WTC11 (cell line): ENCODE results near the gene RPL15. TPM values are rescaled to one million over a fixed set of nuclear protein-coding genes. Genes with fewer than 3 reads are reported as not detected.

Experiments used
- ATAC-seq: fragments of 200-7000 bp; cut with Tn5 transposase; 2 replicates; pipeline ENCODE4 v1.10.0; 2021; ENCODE audit warnings: mild to moderate bottlenecking, moderate library complexity
- CTCF ChIA-PET: fragments of 300-600 bp; sonication (Branson Sonifier 250); formaldehyde crosslinking; loops from one replicate; lab custom pipeline; 2021; ENCODE audit warnings: antibody characterized with exemption; lab: Charles Lee
- POLR2A ChIA-PET: fragments of 350-600 bp; sonication (Branson Sonifier 250); formaldehyde crosslinking; loops from one replicate; lab custom pipeline; 2021; ENCODE audit warnings: antibody characterized with exemption; lab: Charles Lee
- DNase-seq: peaks from one replicate; pipeline ENCODE4 v3.0.0; 2021; ENCODE audit warnings: low spot score
- H3K27ac Mint-ChIP-seq: 2 replicates; pipeline ENCODE4 v1.8.0; 2021; ENCODE audit warnings: mixed read lengths
- H3K27me3 Mint-ChIP-seq: 2 replicates; pipeline ENCODE4 v1.8.0; 2021; ENCODE audit warnings: low read depth, mild to moderate bottlenecking, moderate library complexity, mixed read lengths
- H3K36me3 Mint-ChIP-seq: 2 replicates; pipeline ENCODE4 v1.8.0; 2021; ENCODE audit warnings: mixed read lengths
- H3K4me1 Mint-ChIP-seq: 2 replicates; pipeline ENCODE4 v1.8.0; 2022; ENCODE audit warnings: mixed read lengths
- H3K4me3 Mint-ChIP-seq: 2 replicates; pipeline ENCODE4 v1.8.0; 2021; ENCODE audit warnings: mild to moderate bottlenecking, moderate library complexity, mixed read lengths
- H3K9me3 Mint-ChIP-seq: 2 replicates; pipeline ENCODE4 v1.8.0; 2021; ENCODE audit warnings: mixed read lengths
- CBFB ChIP-seq: sonication (generic); formaldehyde crosslinking; IDR thresholded peaks from 2 replicates; pipeline ENCODE4 v1.8.1; 2022; ENCODE audit warnings: mild to moderate bottlenecking, low read depth, missing genetic modification reagents
- CREB1 ChIP-seq: sonication (generic); formaldehyde crosslinking; IDR thresholded peaks from 2 replicates; pipeline ENCODE4 v1.8.0; 2023; ENCODE audit warnings: mild to moderate bottlenecking, missing genetic modification reagents
- ELF4 ChIP-seq: sonication (generic); formaldehyde crosslinking; IDR thresholded peaks from 2 replicates; pipeline ENCODE4 v1.8.1; 2022; ENCODE audit warnings: low read depth, mild to moderate bottlenecking, moderate library complexity, missing genetic modification reagents
- EMX1 ChIP-seq: fragments of 250-450 bp; sonication (Bioruptor Pico); IDR thresholded peaks from 2 replicates; pipeline ENCODE4 v1.8.0; 2021; ENCODE audit warnings: mild to moderate bottlenecking
- KAT7 ChIP-seq: sonication (generic); formaldehyde crosslinking; IDR thresholded peaks from 2 replicates; pipeline ENCODE4 v1.8.1; 2023; ENCODE audit warnings: missing genetic modification reagents, mild to moderate bottlenecking, borderline replicate concordance
- NR2C2 ChIP-seq: sonication (generic); formaldehyde crosslinking; IDR thresholded peaks from 2 replicates; pipeline ENCODE4 v1.8.0; 2022; ENCODE audit warnings: mild to moderate bottlenecking, missing genetic modification reagents
- RELA ChIP-seq: sonication (generic); formaldehyde crosslinking; IDR thresholded peaks from 2 replicates; pipeline ENCODE4 v1.8.1; 2022; ENCODE audit warnings: missing genetic modification reagents, mild to moderate bottlenecking, borderline replicate concordance
- SMAD4 ChIP-seq: sonication (generic); formaldehyde crosslinking; IDR thresholded peaks from 2 replicates; pipeline ENCODE4 v1.8.0; 2022; ENCODE audit warnings: mild to moderate bottlenecking, missing genetic modification reagents
- TCF7 ChIP-seq: sonication (generic); formaldehyde crosslinking; IDR thresholded peaks from 2 replicates; pipeline ENCODE4 v1.8.0; 2022; ENCODE audit warnings: mild to moderate bottlenecking, low read depth, missing genetic modification reagents, moderate library complexity
- TEAD1 ChIP-seq: sonication (generic); formaldehyde crosslinking; IDR thresholded peaks from 2 replicates; pipeline ENCODE4 v1.8.0; 2022; ENCODE audit warnings: mild to moderate bottlenecking, missing genetic modification reagents
- TP53 ChIP-seq: sonication (generic); formaldehyde crosslinking; IDR thresholded peaks from 2 replicates; pipeline ENCODE4 v1.8.1; 2023; ENCODE audit warnings: mild to moderate bottlenecking, missing genetic modification reagents
- ZBTB21 ChIP-seq: sonication (generic); formaldehyde crosslinking; IDR thresholded peaks from 2 replicates; pipeline ENCODE4 v1.8.1; 2023; ENCODE audit warnings: mild to moderate bottlenecking, missing genetic modification reagents, borderline replicate concordance
- ZNF121 ChIP-seq: sonication (generic); formaldehyde crosslinking; IDR thresholded peaks from 2 replicates; pipeline ENCODE4 v1.8.0; 2023; ENCODE audit warnings: missing genetic modification reagents
- ZNF138 ChIP-seq: sonication (generic); formaldehyde crosslinking; conservative IDR thresholded peaks from 2 replicates; pipeline ENCODE4 v1.8.1; 2022; ENCODE audit warnings: mild to moderate bottlenecking, moderate library complexity, missing genetic modification reagents
- ZNF263 ChIP-seq: sonication (generic); formaldehyde crosslinking; IDR thresholded peaks from 2 replicates; pipeline ENCODE4 v1.8.1; 2022; ENCODE audit warnings: low read depth, mild to moderate bottlenecking, moderate library complexity, missing genetic modification reagents
- total RNA-seq: library from RNA; stranded (reverse); gene quantifications from 3 replicates; pipeline ENCODE4 v1.2.3, GENCODE V29; 2021
- TF ChIP-seq, protein P1 (sequence below): sonication (generic); formaldehyde crosslinking; IDR thresholded peaks from 2 replicates; pipeline ENCODE4 v1.8.0; 2022; ENCODE audit warnings: mild to moderate bottlenecking, missing genetic modification reagents
- TF ChIP-seq, protein P2 (sequence below): sonication (generic); formaldehyde crosslinking; IDR thresholded peaks from 2 replicates; pipeline ENCODE4 v1.8.1; 2022; ENCODE audit warnings: low read depth, missing genetic modification reagents, borderline replicate concordance
- TF ChIP-seq, protein P3 (sequence below): sonication (generic); formaldehyde crosslinking; IDR thresholded peaks from 2 replicates; pipeline ENCODE4 v1.8.1; 2022; ENCODE audit warnings: low read depth, mild to moderate bottlenecking, moderate library complexity, missing genetic modification reagents, borderline replicate concordance
- TF ChIP-seq, protein P4 (sequence below): fragments of 250-450 bp; sonication (Bioruptor Pico); IDR thresholded peaks from 2 replicates; pipeline ENCODE4 v1.9.0; 2021; ENCODE audit warnings: moderate library complexity, mild to moderate bottlenecking, inconsistent platforms, borderline replicate concordance
- TF ChIP-seq, protein P5 (sequence below): sonication (generic); formaldehyde crosslinking; IDR thresholded peaks from 2 replicates; pipeline ENCODE4 v1.8.1; 2023; ENCODE audit warnings: mild to moderate bottlenecking, missing genetic modification reagents, borderline replicate concordance
- TF ChIP-seq, protein P6 (sequence below): sonication (generic); formaldehyde crosslinking; IDR thresholded peaks from 2 replicates; pipeline ENCODE4 v1.8.1; 2023; ENCODE audit warnings: mild to moderate bottlenecking, missing genetic modification reagents, moderate library complexity
- TF ChIP-seq, protein P7 (sequence below): sonication (generic); formaldehyde crosslinking; IDR thresholded peaks from 2 replicates; pipeline ENCODE4 v1.8.0; 2022; ENCODE audit warnings: mild to moderate bottlenecking, missing genetic modification reagents
- TF ChIP-seq, protein P8 (sequence below): sonication (generic); formaldehyde crosslinking; IDR thresholded peaks from 2 replicates; pipeline ENCODE4 v1.8.1; 2023; ENCODE audit warnings: mild to moderate bottlenecking, missing genetic modification reagents

RPL15 gene
- total RNA-seq, 1 experiment from 2014 or later: 2,428 TPM

DNA sequence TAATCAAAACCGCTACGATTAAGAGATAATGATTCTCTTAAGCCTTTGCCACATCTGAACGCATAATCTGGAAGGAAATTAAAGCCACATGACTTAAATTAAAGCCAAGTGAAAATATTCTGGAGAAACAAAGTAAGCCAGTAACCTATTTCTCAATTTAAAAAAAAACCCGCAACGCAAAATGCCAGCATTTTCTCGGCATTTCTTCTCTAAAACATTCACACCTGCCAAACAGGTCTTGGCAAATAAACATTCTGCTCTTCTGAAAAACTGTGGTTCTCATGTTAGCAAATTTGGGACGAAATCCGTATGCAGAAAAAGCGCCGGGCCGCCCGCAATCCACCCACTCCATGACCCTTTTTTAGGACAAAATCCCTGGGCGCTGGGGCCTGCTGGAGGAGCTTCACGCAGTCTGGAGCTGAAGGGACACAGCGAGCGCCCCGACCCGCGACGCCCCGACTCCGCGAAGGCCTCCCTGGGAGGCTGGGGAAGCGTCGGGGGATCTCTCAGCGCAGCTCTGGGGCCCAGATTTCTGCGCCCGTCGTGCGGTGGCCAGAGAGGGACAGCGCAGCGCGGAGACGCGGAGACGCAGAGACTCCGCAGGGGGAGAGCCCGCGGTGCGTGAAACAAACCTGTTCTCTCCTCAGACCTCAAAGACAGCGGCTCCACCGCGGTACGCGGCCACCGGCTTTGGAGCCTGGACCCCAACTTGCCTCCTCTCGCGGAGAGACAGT, 613 bp upstream of the RPL15 start:
- Mint-ChIP-seq H3K9me3 (no peaks in the 10 kb centered on the region), H3K36me3 (peaks cover 37% of the 10 kb centered on the region), H3K27ac (peak overlapping the region; percentile 98), H3K27me3 (peaks cover 6% of the 10 kb centered on the region; the same call in 1 of the 2 replicates), H3K4me1 (peaks cover 45% of the 10 kb centered on the region), H3K4me3 (peak overlapping the region; percentile 99)
- CTCF ChIA-PET: interaction anchor here (0.6 to 2.2 kb wide), 6 partner anchors 9 to 206 kb away, joined by 3 to 8 read pairs (median 3); no protein-coding TSS in a partner anchor
- POLR2A ChIA-PET: interaction anchor here (0.6 to 2.5 kb wide), 26 partner anchors 9 to 873 kb away, joined by 3 to 31 read pairs (median 4); partner anchors contain the start of genes NR1D2 and UBE2E2
- ATAC-seq (peak; percentile 33; the same call in 1 of the 2 replicates), DNase-seq (no peak)
- TF ChIP-seq, protein P1, sequence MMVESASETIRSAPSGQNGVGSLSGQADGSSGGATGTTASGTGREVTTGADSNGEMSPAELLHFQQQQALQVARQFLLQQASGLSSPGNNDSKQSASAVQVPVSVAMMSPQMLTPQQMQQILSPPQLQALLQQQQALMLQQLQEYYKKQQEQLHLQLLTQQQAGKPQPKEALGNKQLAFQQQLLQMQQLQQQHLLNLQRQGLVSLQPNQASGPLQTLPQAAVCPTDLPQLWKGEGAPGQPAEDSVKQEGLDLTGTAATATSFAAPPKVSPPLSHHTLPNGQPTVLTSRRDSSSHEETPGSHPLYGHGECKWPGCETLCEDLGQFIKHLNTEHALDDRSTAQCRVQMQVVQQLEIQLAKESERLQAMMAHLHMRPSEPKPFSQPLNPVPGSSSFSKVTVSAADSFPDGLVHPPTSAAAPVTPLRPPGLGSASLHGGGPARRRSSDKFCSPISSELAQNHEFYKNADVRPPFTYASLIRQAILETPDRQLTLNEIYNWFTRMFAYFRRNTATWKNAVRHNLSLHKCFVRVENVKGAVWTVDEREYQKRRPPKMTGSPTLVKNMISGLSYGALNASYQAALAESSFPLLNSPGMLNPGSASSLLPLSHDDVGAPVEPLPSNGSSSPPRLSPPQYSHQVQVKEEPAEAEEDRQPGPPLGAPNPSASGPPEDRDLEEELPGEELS (CRISPR knock-in tag): no peak
- TF ChIP-seq ZNF263 (no peak), CREB1 (CRISPR knock-in tag) (0 out of 2 replicates have a peak, but pooled peaks have one; percentile 39), TCF7 (CRISPR knock-in tag) (0 out of 2 replicates have a peak, but pooled peaks have one; percentile 10), ELF4 (CRISPR knock-in tag) (no peak), SMAD4 (CRISPR knock-in tag) (no peak), TP53 (CRISPR knock-in tag) (no peak), ZNF138 (CRISPR knock-in tag) (no peak), ZBTB21 (CRISPR knock-in tag) (no peak), CBFB (CRISPR knock-in tag) (no peak), NR2C2 (CRISPR knock-in tag) (no peak), ZNF121 (CRISPR knock-in tag) (peak; percentile 75), KAT7 (0 out of 2 replicates have a peak, but pooled peaks have one; percentile 31), RELA (CRISPR knock-in tag) (no peak), EMX1 (no peak), TEAD1 (CRISPR knock-in tag) (no peak)
- TF ChIP-seq, protein P2, sequence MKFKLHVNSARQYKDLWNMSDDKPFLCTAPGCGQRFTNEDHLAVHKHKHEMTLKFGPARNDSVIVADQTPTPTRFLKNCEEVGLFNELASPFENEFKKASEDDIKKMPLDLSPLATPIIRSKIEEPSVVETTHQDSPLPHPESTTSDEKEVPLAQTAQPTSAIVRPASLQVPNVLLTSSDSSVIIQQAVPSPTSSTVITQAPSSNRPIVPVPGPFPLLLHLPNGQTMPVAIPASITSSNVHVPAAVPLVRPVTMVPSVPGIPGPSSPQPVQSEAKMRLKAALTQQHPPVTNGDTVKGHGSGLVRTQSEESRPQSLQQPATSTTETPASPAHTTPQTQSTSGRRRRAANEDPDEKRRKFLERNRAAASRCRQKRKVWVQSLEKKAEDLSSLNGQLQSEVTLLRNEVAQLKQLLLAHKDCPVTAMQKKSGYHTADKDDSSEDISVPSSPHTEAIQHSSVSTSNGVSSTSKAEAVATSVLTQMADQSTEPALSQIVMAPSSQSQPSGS (CRISPR knock-in tag): no peak
- TF ChIP-seq, protein P3, sequence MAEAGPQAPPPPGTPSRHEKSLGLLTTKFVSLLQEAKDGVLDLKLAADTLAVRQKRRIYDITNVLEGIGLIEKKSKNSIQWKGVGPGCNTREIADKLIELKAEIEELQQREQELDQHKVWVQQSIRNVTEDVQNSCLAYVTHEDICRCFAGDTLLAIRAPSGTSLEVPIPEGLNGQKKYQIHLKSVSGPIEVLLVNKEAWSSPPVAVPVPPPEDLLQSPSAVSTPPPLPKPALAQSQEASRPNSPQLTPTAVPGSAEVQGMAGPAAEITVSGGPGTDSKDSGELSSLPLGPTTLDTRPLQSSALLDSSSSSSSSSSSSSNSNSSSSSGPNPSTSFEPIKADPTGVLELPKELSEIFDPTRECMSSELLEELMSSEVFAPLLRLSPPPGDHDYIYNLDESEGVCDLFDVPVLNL (CRISPR knock-in tag): no peak
- TF ChIP-seq, protein P4, sequence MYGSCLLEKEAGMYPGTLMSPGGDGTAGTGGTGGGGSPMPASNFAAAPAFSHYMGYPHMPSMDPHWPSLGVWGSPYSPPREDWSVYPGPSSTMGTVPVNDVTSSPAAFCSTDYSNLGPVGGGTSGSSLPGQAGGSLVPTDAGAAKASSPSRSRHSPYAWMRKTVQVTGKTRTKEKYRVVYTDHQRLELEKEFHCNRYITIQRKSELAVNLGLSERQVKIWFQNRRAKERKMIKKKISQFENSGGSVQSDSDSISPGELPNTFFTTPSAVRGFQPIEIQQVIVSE (CRISPR knock-in tag): no peak
- TF ChIP-seq, protein P5, sequence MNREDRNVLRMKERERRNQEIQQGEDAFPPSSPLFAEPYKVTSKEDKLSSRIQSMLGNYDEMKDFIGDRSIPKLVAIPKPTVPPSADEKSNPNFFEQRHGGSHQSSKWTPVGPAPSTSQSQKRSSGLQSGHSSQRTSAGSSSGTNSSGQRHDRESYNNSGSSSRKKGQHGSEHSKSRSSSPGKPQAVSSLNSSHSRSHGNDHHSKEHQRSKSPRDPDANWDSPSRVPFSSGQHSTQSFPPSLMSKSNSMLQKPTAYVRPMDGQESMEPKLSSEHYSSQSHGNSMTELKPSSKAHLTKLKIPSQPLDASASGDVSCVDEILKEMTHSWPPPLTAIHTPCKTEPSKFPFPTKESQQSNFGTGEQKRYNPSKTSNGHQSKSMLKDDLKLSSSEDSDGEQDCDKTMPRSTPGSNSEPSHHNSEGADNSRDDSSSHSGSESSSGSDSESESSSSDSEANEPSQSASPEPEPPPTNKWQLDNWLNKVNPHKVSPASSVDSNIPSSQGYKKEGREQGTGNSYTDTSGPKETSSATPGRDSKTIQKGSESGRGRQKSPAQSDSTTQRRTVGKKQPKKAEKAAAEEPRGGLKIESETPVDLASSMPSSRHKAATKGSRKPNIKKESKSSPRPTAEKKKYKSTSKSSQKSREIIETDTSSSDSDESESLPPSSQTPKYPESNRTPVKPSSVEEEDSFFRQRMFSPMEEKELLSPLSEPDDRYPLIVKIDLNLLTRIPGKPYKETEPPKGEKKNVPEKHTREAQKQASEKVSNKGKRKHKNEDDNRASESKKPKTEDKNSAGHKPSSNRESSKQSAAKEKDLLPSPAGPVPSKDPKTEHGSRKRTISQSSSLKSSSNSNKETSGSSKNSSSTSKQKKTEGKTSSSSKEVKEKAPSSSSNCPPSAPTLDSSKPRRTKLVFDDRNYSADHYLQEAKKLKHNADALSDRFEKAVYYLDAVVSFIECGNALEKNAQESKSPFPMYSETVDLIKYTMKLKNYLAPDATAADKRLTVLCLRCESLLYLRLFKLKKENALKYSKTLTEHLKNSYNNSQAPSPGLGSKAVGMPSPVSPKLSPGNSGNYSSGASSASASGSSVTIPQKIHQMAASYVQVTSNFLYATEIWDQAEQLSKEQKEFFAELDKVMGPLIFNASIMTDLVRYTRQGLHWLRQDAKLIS (CRISPR knock-in tag): no peak
- TF ChIP-seq, protein P6, sequence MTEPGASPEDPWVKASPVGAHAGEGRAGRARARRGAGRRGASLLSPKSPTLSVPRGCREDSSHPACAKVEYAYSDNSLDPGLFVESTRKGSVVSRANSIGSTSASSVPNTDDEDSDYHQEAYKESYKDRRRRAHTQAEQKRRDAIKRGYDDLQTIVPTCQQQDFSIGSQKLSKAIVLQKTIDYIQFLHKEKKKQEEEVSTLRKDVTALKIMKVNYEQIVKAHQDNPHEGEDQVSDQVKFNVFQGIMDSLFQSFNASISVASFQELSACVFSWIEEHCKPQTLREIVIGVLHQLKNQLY (CRISPR knock-in tag): no peak
- TF ChIP-seq, protein P7, sequence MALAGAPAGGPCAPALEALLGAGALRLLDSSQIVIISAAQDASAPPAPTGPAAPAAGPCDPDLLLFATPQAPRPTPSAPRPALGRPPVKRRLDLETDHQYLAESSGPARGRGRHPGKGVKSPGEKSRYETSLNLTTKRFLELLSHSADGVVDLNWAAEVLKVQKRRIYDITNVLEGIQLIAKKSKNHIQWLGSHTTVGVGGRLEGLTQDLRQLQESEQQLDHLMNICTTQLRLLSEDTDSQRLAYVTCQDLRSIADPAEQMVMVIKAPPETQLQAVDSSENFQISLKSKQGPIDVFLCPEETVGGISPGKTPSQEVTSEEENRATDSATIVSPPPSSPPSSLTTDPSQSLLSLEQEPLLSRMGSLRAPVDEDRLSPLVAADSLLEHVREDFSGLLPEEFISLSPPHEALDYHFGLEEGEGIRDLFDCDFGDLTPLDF (CRISPR knock-in tag): peak; percentile 72; the same call in 1 of the 2 replicates
- TF ChIP-seq, protein P8, sequence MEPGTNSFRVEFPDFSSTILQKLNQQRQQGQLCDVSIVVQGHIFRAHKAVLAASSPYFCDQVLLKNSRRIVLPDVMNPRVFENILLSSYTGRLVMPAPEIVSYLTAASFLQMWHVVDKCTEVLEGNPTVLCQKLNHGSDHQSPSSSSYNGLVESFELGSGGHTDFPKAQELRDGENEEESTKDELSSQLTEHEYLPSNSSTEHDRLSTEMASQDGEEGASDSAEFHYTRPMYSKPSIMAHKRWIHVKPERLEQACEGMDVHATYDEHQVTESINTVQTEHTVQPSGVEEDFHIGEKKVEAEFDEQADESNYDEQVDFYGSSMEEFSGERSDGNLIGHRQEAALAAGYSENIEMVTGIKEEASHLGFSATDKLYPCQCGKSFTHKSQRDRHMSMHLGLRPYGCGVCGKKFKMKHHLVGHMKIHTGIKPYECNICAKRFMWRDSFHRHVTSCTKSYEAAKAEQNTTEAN: no peak
